NB4 (cell line): ENCODE results near the gene CFAP57.

Source experiments
- CTCF ChIP-seq: IDR thresholded peaks from one replicate; pipeline ENCODE4 v1.5.1; 2012; ENCODE audit warnings: low read depth, low read length
- MAX ChIP-seq: IDR thresholded peaks from 2 replicates; pipeline ENCODE4 v1.6.1; 2011; ENCODE audit warnings: low read depth, low read length

DNA sequence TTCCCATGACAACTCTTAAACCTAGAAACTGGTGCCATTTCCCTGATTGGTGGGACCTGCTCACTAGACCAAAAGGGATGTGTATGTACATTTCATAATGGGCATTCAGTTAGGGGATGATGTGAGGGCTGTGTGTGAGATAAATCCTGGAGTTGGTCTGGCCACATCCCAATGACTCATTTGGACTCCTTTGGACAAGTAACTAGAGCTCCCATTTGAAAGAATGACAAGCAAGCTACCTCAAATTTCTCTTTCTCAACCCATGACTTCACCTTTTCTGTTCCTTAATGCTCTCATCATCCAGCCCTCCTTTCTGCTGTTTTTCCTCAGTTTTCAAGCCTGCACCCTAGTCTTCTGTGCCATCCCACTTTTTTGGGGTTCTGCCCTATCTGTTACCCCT lies 27.9 kb upstream of the CFAP57 start:
- TF ChIP-seq MAX (no peak), CTCF (no peak)
